ENCODE measurements around the gene LMOD3. TPM values are rescaled to one million over a fixed set of nuclear protein-coding genes. Genes with fewer than 3 reads are reported as not detected.

Gene LMOD3
- polyA plus RNA-seq, 2 of the 4 experiments (the other 2 are of a cell fraction), result not detected

GRCh38 chr3:69149586-69149985, 27.2 kb upstream of the LMOD3 start:
- CTCF ChIA-PET, result interaction anchor here (1.5 kb wide), 2 partner anchors 12 to 157 kb away, joined by 6 read pairs; no protein-coding TSS in a partner anchor

GRCh38 chr3:69145688-69146087, 23.3 kb upstream of the LMOD3 start:
- FAIRE-seq (no peak), ATAC-seq (no peak), DNase-seq (ENCODE audit: low read depth in 1 of 2, low spot score in 1 of 2) (no peak)
- TF ChIP-seq PBX3 (IDR thresholded peaks at IDR 0.05), result no peak
- no peak for TF ChIP-seq EHF (CRISPR knock-in tag; IDR thresholded peaks at IDR 0.05)
- no peak for TF ChIP-seq KDM1A (IDR thresholded peaks at IDR 0.05; ENCODE audit: low read depth)
- no peak for TF ChIP-seq HEYL (CRISPR knock-in tag; IDR thresholded peaks at IDR 0.05)
- TF ChIP-seq JUN (IDR thresholded peaks at IDR 0.05), result no peak
- TF ChIP-seq HMGXB4 (CRISPR knock-in tag; IDR thresholded peaks at IDR 0.05; ENCODE audit: borderline replicate concordance), result no peak
- no peak for TF ChIP-seq MYC (IDR thresholded peaks at IDR 0.05; ENCODE audit: borderline replicate concordance, low read length)
- TF ChIP-seq SREBF2 (IDR thresholded peaks at IDR 0.05), result no peak
- TF ChIP-seq CHD2 (IDR thresholded peaks at IDR 0.05; ENCODE audit: low read length, partially characterized antibody), result no peak
- TF ChIP-seq NPAS2 (CRISPR knock-in tag; IDR thresholded peaks at IDR 0.05; ENCODE audit: borderline replicate concordance), result no peak
- TF ChIP-seq HDAC2 (IDR thresholded peaks at IDR 0.05), result no peak
- TF ChIP-seq CBX2 (IDR thresholded peaks at IDR 0.05; ENCODE audit: borderline replicate concordance, low read depth), result no peak
- peaks cover 6% of the 10 kb centered on the region; the same call in 2 of the 3 replicates for H3K4me1 ChIP-seq
- H3K9me3 ChIP-seq, result no peaks in the 10 kb centered on the region; the same call in 2 of the 3 replicates
- H3K27ac ChIP-seq, result no peak overlapping the region
- H3K4me2 ChIP-seq, result no peak overlapping the region
- POLR2A ChIA-PET, result no interaction called here
- H3K4me3 ChIP-seq, result no peak overlapping the region
- CTCF ChIA-PET, result interaction anchor here (0.6 to 1.8 kb wide), 4 partner anchors 14 to 161 kb away, joined by 3 to 6 read pairs (median 4); no protein-coding TSS in a partner anchor

More at GRCh38 chr3:69149586-69149985, 27.2 kb upstream of the LMOD3 start:
- POLR2A ChIA-PET, result no interaction called here
- no peak for DNase-seq (ENCODE audit: low read depth in 1 of 2, low spot score in 1 of 2)
- Histone ChIP-seq H3K4me2 (no peak overlapping the region), H3K4me3 (no peak overlapping the region), H3K9me3 (no peaks in the 10 kb centered on the region), H3K27ac (no peak overlapping the region), H3K4me1 (no peaks in the 10 kb centered on the region)
- 78% methylated on average over 3 of the region's 3 CpGs for WGBS (ENCODE audit: missing lambda C conversion rate)
- no peak for FAIRE-seq
- no peak for ATAC-seq
- TF ChIP-seq ATOH8 (CRISPR knock-in tag; IDR thresholded peaks at IDR 0.05; ENCODE audit: low read depth) (no peak), EP300 (IDR thresholded peaks at IDR 0.05) (no peak), CTCF (IDR thresholded peaks at IDR 0.05) (no peak), HOXB5 (CRISPR knock-in tag; IDR thresholded peaks at IDR 0.05) (no peak), JUN (IDR thresholded peaks at IDR 0.05) (no peak), ZC3H11A (IDR thresholded peaks at IDR 0.05) (no peak), TP53 (CRISPR knock-in tag; IDR thresholded peaks at IDR 0.05) (no peak), MYC (IDR thresholded peaks at IDR 0.05; ENCODE audit: borderline replicate concordance, low read length) (no peak), ZFP36 (IDR thresholded peaks at IDR 0.05; ENCODE audit: borderline replicate concordance, partially characterized antibody) (no peak), NR3C1 (IDR thresholded peaks at IDR 0.05) (no peak), USF2 (IDR thresholded peaks at IDR 0.05) (no peak), HMGXB4 (CRISPR knock-in tag; IDR thresholded peaks at IDR 0.05; ENCODE audit: borderline replicate concordance) (no peak), NFE2L2 (conservative IDR thresholded peaks at IDR 0.05; ENCODE audit: low read length) (no peak), KDM5A (IDR thresholded peaks at IDR 0.05) (no peak), CEBPB (IDR thresholded peaks at IDR 0.05) (no peak), FOSL2 (IDR thresholded peaks at IDR 0.05) (no peak), FOSL2 (CRISPR knock-in tag; IDR thresholded peaks at IDR 0.05) (no peak)
